Measurements from ENCODE around the gene THRB. TPM values are rescaled to one million over a fixed set of nuclear protein-coding genes. Genes with fewer than 3 reads are reported as not detected.
A peak's percentile ranks its signal among the peaks of the same experiment; 100 is the strongest.

Gene THRB
- total and polyA plus RNA-seq, 9 of the 15 experiments (the other 6 are each of a cell fraction or from before 2014, with no cell fraction given): 1.7 to 14.9 (median 6.9) TPM

DNA sequence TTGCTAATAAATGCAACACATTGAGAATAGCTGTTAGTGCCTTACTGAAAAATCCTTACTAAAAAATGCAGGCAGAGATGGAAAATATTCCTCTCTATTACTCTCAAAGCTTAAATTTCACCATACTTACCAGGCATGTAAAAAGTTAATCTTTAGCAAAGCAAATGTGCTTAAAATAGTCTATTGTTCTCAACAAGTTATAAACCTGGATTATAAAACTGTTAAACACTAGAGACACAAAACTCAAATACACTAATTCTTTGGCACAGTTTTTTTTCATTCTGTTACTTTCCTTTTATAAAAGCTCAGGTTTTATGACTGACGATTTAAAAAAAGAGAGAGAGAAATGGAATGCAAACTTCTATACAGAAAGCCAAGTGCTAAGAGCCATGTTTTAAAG lies 119.8 kb downstream of the THRB start:
- Histone ChIP-seq H3K36me3 (ENCODE audit: control insufficient read depth, insufficient read depth, low read length) (no peaks in the 10 kb centered on the region), H3K27ac (ENCODE audit: extremely low read depth, low read depth, low read length) (no peak overlapping the region), H3K4me2 (ENCODE audit: insufficient read depth, low read length) (no peak overlapping the region), H2AFZ (ENCODE audit: low read depth, low read length) (0 out of 2 replicates have a peak overlapping the region, but pooled peaks have one; percentile 11), H3K9me3 (replicated peaks; ENCODE audit: control insufficient read depth, insufficient read depth, low read depth, low read length) (no peaks in the 10 kb centered on the region), H4K20me1 (replicated peaks; ENCODE audit: control insufficient read depth, insufficient read depth, low read length) (no peaks in the 10 kb centered on the region), H3K9me1 (ENCODE audit: control insufficient read depth, insufficient read depth, low read length) (no peaks in the 10 kb centered on the region), H3K9ac (ENCODE audit: insufficient read depth in 1 of 2, low read depth in 2 of 2, low read length in 2 of 2) (no peak overlapping the region), H3K4me3 (no peak overlapping the region), H3K79me2 (ENCODE audit: control insufficient read depth, insufficient read depth, low read length) (peaks cover 18% of the 10 kb centered on the region; the same call in 1 of the 3 replicates), H3K4me1 (replicated peaks in 1 of 2; ENCODE audit: control insufficient read depth in 2 of 2, insufficient read depth in 2 of 2, low read length in 2 of 2) (peaks cover 3 to 57% of the 10 kb centered on the region in 2 experiments; a peak in 3 of 5 replicates), H3K27me3 (ENCODE audit: control insufficient read depth in 2 of 2, insufficient read depth in 2 of 2, low read length in 2 of 2) (no peaks in the 10 kb centered on the region)
- 43% methylated on average over 1 of the region's 1 CpG for WGBS (ENCODE audit: insufficient coverage, low coverage, missing lambda C conversion rate)
- intact Hi-C loops (cut with micrococcal nuclease) (loop anchor here (5.0 kb wide), 1 partner anchor 118 kb away; the partner anchor contains the start of gene THRB), in situ Hi-C loops (cut with MboI) (no loop called here)
- ChIA-PET POLR2A (interaction anchor here (0.6 to 3.2 kb wide), 6 partner anchors 8 to 33 kb away, joined by 3 to 15 read pairs (median 3); no protein-coding TSS in a partner anchor), CTCF (ENCODE audit: low intra/inter-chr PET ratio) (no interaction called here)
- DNase-seq (ENCODE audit: extremely low read depth in 1 of 4, low spot score in 3 of 4) (no peak), FAIRE-seq (no peak), ATAC-seq (no peak)
- no peak for TF ChIP-seq KLF10 (CRISPR knock-in tag; IDR thresholded peaks at IDR 0.05)
- TF ChIP-seq, protein P1, sequence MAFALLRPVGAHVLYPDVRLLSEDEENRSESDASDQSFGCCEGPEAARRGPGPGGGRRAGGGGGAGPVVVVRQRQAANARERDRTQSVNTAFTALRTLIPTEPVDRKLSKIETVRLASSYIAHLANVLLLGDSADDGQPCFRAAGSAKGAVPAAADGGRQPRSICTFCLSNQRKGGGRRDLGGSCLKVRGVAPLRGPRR (CRISPR knock-in tag; IDR thresholded peaks at IDR 0.05): no peak
- no peak for TF ChIP-seq BACH1 (tag; IDR thresholded peaks at IDR 0.05)
- TF ChIP-seq, protein P2, sequence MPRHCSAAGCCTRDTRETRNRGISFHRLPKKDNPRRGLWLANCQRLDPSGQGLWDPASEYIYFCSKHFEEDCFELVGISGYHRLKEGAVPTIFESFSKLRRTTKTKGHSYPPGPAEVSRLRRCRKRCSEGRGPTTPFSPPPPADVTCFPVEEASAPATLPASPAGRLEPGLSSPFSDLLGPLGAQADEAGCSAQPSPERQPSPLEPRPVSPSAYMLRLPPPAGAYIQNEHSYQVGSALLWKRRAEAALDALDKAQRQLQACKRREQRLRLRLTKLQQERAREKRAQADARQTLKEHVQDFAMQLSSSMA (CRISPR knock-in tag; IDR thresholded peaks at IDR 0.05): no peak
- TF ChIP-seq POLR3A (IDR thresholded peaks at IDR 0.05; ENCODE audit: borderline replicate concordance, extremely low read depth, insufficient read depth, insufficient read length): no peak
- TF ChIP-seq U2AF2 (optimal IDR thresholded peaks at IDR 0.05; ENCODE audit: low read depth, low read length): no peak
- no peak for TF ChIP-seq CTBP1 (IDR thresholded peaks at IDR 0.05; ENCODE audit: borderline replicate concordance)
- no peak for TF ChIP-seq PCBP2 (IDR thresholded peaks at IDR 0.05; ENCODE audit: low read depth, low read length, poor library complexity, severe bottlenecking)
- TF ChIP-seq EZH2 (IDR thresholded peaks at IDR 0.05; ENCODE audit: borderline replicate concordance, low read depth, low read length): no peak
- TF ChIP-seq MCM2 (IDR thresholded peaks at IDR 0.05; ENCODE audit: low read depth): no peak
- BruUV-seq (replicated peaks): no TSS peak

All from K562 (cell line).